ENCODE data around the gene S100A14. TPM values are rescaled to one million over a fixed set of nuclear protein-coding genes. Genes with fewer than 3 reads are reported as not detected.
"Not testable (repeated sequence)": the region's sequence is repeated elsewhere in the genome, so short reads cannot be mapped to it uniquely, and the experiment has no call there.

The S100A14 gene
- total RNA-seq, 1 donor from 2014 or later: 0.13 TPM

GRCh38 chr1:153588033-153588432, 28.1 kb downstream of the S100A14 start:
- not testable (repeated sequence) for DNase-seq (ENCODE audit: low read depth in 2 of 2)

GRCh38 chr1:153587314-153587713, 28.8 kb downstream of the S100A14 start:
- DNase-seq (ENCODE audit: low read depth in 2 of 2): peak in 1 of 2 donors; percentile 18

- DNase-seq (ENCODE audit: low read depth in 2 of 2): no peak
Observed at GRCh38 chr1:153586347-153586746, 29.8 kb downstream of the S100A14 start.

- no peak for DNase-seq (ENCODE audit: low read depth in 2 of 2)
Observed at GRCh38 chr1:153585006-153585405, 31.1 kb downstream of the S100A14 start.

GRCh38 chr1:153583976-153584375, 32.1 kb downstream of the S100A14 start:
- DNase-seq (ENCODE audit: low read depth in 2 of 2): no peak

GRCh38 chr1:153583514-153583913, 32.6 kb downstream of the S100A14 start:
- not testable (repeated sequence) for DNase-seq (ENCODE audit: low read depth in 2 of 2)

GRCh38 chr1:153582836-153583235, 33.3 kb downstream of the S100A14 start:
- not testable (repeated sequence) for DNase-seq (ENCODE audit: low read depth in 2 of 2)

GRCh38 chr1:153578936-153579335, 37.2 kb downstream of the S100A14 start:
- DNase-seq (ENCODE audit: low read depth in 2 of 2): no peak

GRCh38 chr1:153578490-153578889, 37.6 kb downstream of the S100A14 start:
- no peak for DNase-seq (ENCODE audit: low read depth in 2 of 2)

- DNase-seq (ENCODE audit: low read depth in 2 of 2): no peak
Observed at GRCh38 chr1:153577624-153578051, 38.5 kb downstream of the S100A14 start.

GRCh38 chr1:153577138-153577537, 39.0 kb downstream of the S100A14 start:
- DNase-seq (ENCODE audit: low read depth in 2 of 2): no peak

GRCh38 chr1:153575497-153575896, 40.6 kb downstream of the S100A14 start:
- not testable (repeated sequence) for DNase-seq (ENCODE audit: low read depth in 2 of 2)

- not testable (repeated sequence) for DNase-seq (ENCODE audit: low read depth in 2 of 2)
Observed at GRCh38 chr1:153575081-153575491, 41.0 kb downstream of the S100A14 start.

GRCh38 chr1:153573351-153573750, 42.8 kb downstream of the S100A14 start:
- peak in 1 of 2 donors; percentile 26 for DNase-seq (ENCODE audit: low read depth in 2 of 2)

GRCh38 chr1:153572569-153573015, 43.5 kb downstream of the S100A14 start:
- DNase-seq (ENCODE audit: low read depth in 2 of 2): peak; percentile 89 to 96

GRCh38 chr1:153571706-153572105, 44.4 kb downstream of the S100A14 start:
- no peak for DNase-seq (ENCODE audit: low read depth in 2 of 2)

- no peak for DNase-seq (ENCODE audit: low read depth in 2 of 2)
Observed at GRCh38 chr1:153570874-153571273, 45.3 kb downstream of the S100A14 start.

- DNase-seq (ENCODE audit: low read depth in 2 of 2): no peak
Observed at GRCh38 chr1:153569465-153569864, 46.7 kb downstream of the S100A14 start.

- DNase-seq (ENCODE audit: low read depth in 2 of 2): peak; percentile 71 to 91
Observed at GRCh38 chr1:153568367-153569099, 47.6 kb downstream of the S100A14 start.

GRCh38 chr1:153567621-153568366, 48.3 kb downstream of the S100A14 start:
- DNase-seq (ENCODE audit: low read depth in 2 of 2): peak in 1 of 2 donors; percentile 65

GRCh38 chr1:153566414-153567371, 49.4 kb downstream of the S100A14 start:
- peak; percentile 70 to 98 for DNase-seq (ENCODE audit: low read depth in 2 of 2)
